ENCODE data around the gene HOXD4.

DNA sequence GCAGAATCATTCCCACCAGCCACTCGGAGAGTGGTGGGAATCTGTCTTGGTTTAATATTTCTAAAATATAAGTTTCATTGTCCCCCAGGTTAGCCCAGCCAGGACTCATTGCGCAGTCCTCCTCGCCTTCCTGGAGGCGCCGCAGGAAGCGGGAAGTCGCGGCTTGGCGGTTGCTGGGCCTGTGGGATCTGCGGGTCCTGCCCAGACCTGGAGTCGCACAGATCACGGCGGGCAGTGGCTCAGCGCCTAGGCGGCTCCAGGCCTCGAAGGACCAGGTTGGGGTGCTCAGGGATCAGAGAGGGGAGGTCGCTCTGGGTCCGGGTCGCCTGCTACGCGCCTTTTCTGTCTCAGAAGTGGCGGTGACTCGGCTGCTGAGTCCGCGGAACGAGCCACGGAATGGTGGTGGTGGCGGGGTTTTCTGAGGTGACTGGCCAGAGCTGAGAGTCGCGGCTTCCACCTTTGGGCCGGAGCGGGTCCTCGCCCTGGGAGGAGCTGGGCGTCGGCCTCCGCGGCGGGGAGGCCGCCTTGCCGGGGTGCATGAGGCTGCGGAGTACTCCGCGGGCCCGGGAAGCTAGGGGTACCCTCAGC lies 8.4 kb downstream of the HOXD4 start:
- no peak for TF ChIP-seq MAZ (IDR thresholded peaks at IDR 0.05; ENCODE audit: borderline replicate concordance, low read depth, low read length)
- no peak for TF ChIP-seq ESRRA (IDR thresholded peaks at IDR 0.05; ENCODE audit: borderline replicate concordance, low read length)
- TF ChIP-seq, protein P1, sequence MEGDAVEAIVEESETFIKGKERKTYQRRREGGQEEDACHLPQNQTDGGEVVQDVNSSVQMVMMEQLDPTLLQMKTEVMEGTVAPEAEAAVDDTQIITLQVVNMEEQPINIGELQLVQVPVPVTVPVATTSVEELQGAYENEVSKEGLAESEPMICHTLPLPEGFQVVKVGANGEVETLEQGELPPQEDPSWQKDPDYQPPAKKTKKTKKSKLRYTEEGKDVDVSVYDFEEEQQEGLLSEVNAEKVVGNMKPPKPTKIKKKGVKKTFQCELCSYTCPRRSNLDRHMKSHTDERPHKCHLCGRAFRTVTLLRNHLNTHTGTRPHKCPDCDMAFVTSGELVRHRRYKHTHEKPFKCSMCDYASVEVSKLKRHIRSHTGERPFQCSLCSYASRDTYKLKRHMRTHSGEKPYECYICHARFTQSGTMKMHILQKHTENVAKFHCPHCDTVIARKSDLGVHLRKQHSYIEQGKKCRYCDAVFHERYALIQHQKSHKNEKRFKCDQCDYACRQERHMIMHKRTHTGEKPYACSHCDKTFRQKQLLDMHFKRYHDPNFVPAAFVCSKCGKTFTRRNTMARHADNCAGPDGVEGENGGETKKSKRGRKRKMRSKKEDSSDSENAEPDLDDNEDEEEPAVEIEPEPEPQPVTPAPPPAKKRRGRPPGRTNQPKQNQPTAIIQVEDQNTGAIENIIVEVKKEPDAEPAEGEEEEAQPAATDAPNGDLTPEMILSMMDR (IDR thresholded peaks at IDR 0.05): no peak
- no peak for TF ChIP-seq HOXA7 (CRISPR knock-in tag; IDR thresholded peaks at IDR 0.05)
- TF ChIP-seq, protein P2, sequence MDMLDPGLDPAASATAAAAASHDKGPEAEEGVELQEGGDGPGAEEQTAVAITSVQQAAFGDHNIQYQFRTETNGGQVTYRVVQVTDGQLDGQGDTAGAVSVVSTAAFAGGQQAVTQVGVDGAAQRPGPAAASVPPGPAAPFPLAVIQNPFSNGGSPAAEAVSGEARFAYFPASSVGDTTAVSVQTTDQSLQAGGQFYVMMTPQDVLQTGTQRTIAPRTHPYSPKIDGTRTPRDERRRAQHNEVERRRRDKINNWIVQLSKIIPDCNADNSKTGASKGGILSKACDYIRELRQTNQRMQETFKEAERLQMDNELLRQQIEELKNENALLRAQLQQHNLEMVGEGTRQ (IDR thresholded peaks at IDR 0.05): no peak
- no peak for TF ChIP-seq POLR2A (IDR thresholded peaks at IDR 0.05; ENCODE audit: low read length)
- no peak for TF ChIP-seq SREBF2 (IDR thresholded peaks at IDR 0.05)
- no peak for TF ChIP-seq EP300 (IDR thresholded peaks at IDR 0.05)
- no peak for TF ChIP-seq SMC3 (IDR thresholded peaks at IDR 0.05)
- no peak for TF ChIP-seq MYC (IDR thresholded peaks at IDR 0.05; ENCODE audit: borderline replicate concordance, low read length)
- TF ChIP-seq, protein P3, sequence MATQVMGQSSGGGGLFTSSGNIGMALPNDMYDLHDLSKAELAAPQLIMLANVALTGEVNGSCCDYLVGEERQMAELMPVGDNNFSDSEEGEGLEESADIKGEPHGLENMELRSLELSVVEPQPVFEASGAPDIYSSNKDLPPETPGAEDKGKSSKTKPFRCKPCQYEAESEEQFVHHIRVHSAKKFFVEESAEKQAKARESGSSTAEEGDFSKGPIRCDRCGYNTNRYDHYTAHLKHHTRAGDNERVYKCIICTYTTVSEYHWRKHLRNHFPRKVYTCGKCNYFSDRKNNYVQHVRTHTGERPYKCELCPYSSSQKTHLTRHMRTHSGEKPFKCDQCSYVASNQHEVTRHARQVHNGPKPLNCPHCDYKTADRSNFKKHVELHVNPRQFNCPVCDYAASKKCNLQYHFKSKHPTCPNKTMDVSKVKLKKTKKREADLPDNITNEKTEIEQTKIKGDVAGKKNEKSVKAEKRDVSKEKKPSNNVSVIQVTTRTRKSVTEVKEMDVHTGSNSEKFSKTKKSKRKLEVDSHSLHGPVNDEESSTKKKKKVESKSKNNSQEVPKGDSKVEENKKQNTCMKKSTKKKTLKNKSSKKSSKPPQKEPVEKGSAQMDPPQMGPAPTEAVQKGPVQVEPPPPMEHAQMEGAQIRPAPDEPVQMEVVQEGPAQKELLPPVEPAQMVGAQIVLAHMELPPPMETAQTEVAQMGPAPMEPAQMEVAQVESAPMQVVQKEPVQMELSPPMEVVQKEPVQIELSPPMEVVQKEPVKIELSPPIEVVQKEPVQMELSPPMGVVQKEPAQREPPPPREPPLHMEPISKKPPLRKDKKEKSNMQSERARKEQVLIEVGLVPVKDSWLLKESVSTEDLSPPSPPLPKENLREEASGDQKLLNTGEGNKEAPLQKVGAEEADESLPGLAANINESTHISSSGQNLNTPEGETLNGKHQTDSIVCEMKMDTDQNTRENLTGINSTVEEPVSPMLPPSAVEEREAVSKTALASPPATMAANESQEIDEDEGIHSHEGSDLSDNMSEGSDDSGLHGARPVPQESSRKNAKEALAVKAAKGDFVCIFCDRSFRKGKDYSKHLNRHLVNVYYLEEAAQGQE (IDR thresholded peaks at IDR 0.05): no peak
- no peak for TF ChIP-seq NR3C1 (IDR thresholded peaks at IDR 0.05)
